IPS DF 4.7 (cell line): Measurements from ENCODE around the gene TTLL9.

ENCODE experiments used
- DNase-seq: peaks from one replicate; pipeline ENCODE4 v3.0.0-alpha.2; 2013; ENCODE audit warnings: low spot score; ENCODE audit errors: extremely low read depth

TTLL9 gene

DNA sequence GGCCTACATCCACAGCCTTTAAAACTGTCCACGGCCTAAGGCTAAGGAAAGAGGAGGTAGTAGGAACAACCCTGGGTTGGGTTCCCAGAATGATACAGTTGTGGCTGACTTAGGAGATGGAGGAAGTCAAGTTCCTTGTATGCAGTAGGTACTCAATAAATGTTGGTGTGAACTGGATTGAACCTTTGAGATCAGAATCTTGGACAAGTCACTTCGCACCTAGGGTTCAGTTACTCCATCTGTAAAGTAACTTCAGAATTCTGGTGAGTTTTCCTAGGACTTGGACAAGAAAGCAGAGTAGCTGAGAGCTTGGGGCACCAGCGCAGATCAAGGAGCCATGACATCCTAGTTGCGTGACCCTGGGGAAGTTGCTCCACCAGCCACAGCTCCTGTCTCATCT, 106.6 kb downstream of the TTLL9 start:
- DNase-seq, result no peak

DNA sequence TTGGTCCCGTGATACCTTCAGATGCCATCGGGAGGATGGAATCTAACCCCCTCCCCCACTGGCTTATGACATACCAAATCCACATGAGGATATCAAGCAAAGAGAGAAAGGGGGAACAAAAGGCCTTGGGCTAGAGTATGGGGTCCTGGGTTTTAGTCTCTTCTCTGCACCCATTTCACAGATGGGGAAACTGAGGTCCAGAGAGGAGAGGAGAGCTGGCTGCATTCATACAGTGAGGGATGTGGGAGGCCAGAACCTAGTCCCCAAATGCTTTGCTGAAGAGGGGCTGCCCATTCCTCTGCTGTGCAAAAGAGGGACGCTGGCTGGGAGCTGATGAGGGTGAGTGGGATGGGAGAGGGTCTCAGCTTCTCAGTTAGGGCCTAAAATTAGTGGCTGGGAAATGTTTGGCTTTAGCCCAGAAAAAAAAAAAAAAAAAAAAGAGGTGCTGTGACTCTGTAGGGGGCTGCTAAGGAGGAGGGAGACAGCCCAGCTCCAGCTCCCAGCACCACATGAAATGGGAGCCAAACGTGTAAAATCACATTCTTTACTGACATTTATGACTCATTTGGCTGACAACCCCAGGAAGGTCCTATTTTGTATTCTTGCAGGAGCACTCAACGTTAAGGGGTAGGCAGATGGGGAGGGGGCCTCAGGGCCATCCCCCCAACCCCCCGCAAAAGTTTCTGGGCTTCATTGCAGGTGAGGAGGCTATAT, 109.4 kb downstream of the TTLL9 start:
- DNase-seq, result no peak

DNA sequence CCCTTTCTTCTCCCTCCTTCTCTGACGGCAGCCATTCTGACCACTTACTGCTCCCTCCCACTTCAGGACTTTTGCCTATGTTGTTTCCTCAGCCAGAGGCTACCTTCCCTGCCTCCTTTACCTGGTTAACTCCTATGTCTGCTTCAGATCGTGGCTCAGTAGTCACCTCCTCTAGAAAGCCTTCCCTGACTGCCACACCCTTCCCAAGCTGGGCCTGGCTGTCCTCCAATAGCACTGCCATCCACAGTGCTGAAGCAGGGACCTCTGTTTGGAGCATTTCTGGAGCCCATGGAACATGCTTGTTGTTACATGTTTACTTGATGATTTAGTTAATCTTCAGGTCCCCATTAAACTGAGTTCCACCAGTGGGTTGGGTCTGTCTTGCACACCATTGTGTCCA, 111.3 kb downstream of the TTLL9 start:
- DNase-seq, result no peak

DNA sequence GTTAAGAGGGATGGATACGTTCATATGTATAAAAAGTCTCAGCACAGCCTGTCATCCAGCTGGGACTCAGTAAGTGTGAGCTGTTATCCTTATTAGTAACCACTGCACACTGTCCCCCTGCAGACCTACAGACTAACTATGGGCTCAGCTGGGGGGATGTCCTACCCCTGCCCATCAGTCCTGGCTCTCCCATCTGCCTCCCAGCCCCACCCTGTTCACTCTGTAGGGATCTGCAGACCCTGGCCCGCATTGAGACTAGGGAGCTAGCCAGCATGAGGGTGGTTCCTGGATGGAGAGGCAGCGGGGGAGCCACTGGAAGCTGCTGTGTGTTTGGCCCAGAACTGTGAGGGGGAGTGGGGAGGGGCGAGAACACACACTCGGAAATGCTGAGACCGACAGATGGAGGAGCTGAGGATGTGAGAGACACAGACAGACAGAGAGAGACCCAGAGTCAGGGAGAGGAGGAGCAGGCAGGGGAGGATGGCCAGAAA, 114.6 kb downstream of the TTLL9 start:
- no peak for DNase-seq

DNA sequence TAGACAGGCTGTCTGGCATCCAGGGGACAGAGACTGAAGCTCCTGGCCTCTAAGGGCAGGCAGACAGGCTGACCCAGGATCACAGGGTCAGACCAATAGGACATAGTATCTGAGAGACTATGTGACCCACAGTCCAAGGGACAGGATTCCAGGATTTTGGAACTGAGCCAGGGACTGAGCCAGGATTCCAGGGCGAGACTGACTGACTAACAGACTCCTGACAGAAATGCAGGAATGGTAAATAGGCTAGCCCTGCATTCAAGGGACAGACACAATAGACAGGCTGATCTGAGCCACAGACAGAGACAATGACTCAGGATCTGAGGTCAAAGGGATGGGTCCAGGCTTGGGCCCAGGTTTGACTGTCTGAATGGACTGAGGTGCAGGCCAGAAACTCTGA, 117.3 kb downstream of the TTLL9 start:
- DNase-seq, result no peak

DNA sequence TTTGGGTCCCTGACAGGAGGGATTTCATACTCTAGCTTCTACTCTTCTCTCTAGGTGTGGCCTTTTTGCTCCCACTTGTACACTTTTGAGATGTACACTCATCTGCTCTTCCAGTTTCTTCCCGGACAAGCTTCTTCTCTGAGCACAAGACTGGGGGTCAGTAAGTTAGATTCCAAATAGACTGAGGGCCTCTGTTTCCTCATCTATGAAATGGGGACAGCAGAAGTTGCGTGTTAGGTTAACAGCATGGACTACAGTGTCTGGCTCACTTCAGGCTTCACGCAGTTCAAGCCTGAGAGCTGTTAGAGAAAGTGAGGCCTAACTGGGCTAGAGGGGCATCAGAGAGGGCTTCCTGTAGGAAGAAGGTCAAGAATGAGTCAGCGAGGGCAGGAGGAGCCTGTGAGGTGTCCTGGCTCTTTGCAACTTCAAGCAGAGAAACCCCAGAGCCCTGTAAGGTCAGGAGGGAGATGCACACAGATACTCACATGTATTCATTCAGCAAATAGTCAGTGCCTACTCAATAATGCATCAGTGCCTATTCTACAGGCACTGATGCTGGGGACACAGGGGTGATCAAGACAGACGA, 118.1 kb downstream of the TTLL9 start:
- no peak for DNase-seq

DNA sequence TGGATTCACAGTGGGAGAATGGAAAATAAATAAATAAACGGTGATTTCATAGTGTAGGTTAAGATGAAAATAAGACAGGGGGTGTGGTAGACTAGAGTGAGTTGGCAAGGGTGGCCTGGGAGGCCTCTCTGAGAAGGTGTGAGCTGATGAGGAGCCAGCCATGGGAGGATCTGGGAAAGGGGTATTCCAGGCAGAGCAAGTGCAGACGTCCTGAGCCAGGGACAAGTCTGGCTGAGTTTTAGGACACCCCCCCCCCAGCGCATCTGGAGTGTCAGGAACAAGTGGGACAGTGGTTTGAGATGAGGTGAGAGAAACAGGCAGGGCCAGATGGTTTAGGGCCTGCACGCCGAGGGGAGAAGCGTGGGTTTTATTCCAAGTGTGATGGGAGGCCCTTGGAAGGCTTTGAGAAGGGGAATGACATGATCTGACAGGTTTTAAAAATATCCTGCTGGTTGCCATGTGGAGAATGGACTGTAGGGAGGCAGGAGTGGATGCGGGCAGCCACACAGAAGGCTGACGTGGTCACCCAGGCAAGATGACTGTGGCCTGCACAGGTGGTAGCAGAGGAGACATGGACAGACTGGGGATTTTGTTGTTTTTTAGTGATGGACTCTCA, 118.7 kb downstream of the TTLL9 start:
- no peak for DNase-seq

DNA sequence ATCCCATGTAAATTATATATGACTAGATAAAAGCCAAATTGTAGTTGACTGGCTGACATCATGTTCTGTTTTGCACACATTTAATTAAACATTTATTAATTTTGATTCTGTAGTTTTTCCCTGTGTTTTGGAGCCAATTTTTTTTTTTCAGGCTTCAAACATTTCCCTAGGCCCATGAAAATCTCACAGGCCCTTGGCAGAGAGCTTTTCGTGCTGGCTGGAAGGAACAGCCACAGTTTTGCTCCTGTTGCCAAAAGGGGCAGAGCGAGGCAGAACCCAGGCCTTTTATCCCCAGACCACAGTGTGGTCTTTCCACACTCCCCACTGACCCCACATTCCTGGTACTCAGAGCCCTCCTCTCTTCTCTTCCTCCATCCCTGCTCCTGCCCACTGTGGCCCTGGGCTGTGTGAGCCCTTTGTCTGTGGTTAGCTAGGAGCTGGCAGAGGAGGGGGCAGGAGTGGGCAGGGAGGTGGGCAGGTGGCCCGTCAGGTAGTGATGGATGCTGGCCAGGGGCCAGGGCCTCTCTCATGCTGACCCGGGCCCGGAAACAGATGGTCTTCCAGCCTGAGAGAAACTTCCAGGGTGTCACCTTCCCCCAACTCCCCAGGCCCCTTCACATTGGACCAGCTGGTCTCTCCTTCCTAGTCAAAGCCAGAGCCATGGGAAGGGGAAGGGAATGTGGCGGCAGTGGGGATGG, 120.4 kb downstream of the TTLL9 start:
- DNase-seq, result no peak

DNA sequence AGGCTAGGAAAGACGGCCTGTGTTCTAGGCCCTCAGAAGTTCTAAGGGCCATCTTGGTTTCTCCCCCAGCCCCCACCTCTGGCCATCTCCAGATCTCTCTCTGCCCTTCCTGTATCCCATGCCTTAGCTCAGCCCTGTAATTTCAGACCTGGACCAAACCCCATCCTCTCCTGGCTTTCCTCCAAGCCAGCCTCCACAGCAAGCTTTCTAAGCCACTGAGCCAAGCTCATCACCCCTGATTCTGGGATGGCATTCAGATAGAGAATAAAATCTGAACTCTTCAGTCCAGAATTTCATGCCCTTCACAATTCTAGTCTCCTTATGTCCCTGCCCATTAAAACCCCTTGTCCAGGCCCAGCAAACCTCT, 120.9 kb downstream of the TTLL9 start:
- no peak for DNase-seq

DNA sequence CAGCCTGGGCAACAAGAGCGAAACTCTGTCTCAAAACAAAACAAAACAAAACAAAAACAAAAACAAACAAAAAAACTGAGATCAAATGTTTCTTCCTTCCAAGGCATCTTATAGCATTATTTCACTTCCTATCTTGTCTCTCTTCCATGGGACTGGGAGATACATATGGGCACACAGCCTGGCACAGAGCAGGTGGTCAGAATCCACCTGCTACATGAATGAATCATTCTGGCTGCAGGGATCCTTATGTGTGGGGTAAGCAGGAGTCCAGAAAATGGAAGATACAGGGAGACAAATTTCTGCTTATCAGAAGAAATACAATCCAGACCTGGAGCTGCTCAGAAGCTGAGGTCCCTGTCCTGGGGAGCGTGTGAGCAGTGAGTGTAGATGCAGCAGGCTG, 121.7 kb downstream of the TTLL9 start:
- DNase-seq, result no peak
